Neural cell (in vitro differentiated cells): ENCODE data around the gene ASXL1. TPM values are rescaled to one million over a fixed set of nuclear protein-coding genes. Genes with fewer than 3 reads are reported as not detected.

Experiments used
- H2AFZ ChIP-seq: fragments of 200-600, 300-800 bp; sonication (generic), shearing (Covaris generic); 2 replicates; pipeline ENCODE4 v1.6.0; 2014; ENCODE audit warnings: low read depth, mild to moderate bottlenecking, antibody characterized with exemption, low read length, moderate library complexity
- H3F3A ChIP-seq: fragments of 200-600 bp; shearing (Covaris generic); 2 replicates; pipeline ENCODE4 v1.6.1; 2016; ENCODE audit warnings: mild to moderate bottlenecking, moderate library complexity, mixed read lengths, antibody characterized with exemption, low read length; ENCODE audit not compliant: insufficient read depth, poor library complexity, severe bottlenecking
- H3K27ac ChIP-seq: fragments of 200-600, 300-800 bp; sonication (generic), shearing (Covaris generic); 2 replicates; pipeline ENCODE4 v1.5.1; 2014; ENCODE audit warnings: mild to moderate bottlenecking, low read length, moderate library complexity
- H3K27me3 ChIP-seq: fragments of 300-800, 200-600 bp; sonication (generic), shearing (Covaris generic); 2 replicates; pipeline ENCODE4 v1.6.0; 2014; ENCODE audit warnings: mild to moderate bottlenecking, low read depth, low read length, moderate library complexity; ENCODE audit not compliant: insufficient read depth
- H3K36me3 ChIP-seq: fragments of 300-800, 200-600 bp; sonication (generic), shearing (Covaris generic); 2 replicates; pipeline ENCODE4 v1.5.1; 2014; ENCODE audit warnings: mild to moderate bottlenecking, antibody characterized with exemption, low read length, moderate library complexity; ENCODE audit not compliant: insufficient read depth
- H3K4me2 ChIP-seq: fragments of 300-800, 200-600 bp; sonication (generic), shearing (Covaris generic); 2 replicates; pipeline ENCODE4 v1.6.0; 2014; ENCODE audit warnings: mild to moderate bottlenecking, low read length
- H3K4me3 ChIP-seq: fragments of 300-800, 200-600 bp; sonication (generic), shearing (Covaris generic); 2 replicates; pipeline ENCODE4 v1.5.1; 2014; ENCODE audit warnings: mild to moderate bottlenecking, low read length, moderate library complexity
- H3K79me2 ChIP-seq: fragments of 200-600 bp; shearing (Covaris generic); replicated peaks from 2 replicates; pipeline ENCODE4 v1.6.0; 2014; ENCODE audit warnings: mild to moderate bottlenecking, low read length, moderate library complexity; ENCODE audit not compliant: insufficient read depth
- H3K9ac ChIP-seq: fragments of 300-800, 200-600 bp; sonication (generic), shearing (Covaris generic); 2 replicates; pipeline ENCODE4 v1.6.1; 2016; ENCODE audit warnings: mild to moderate bottlenecking, low read length, mixed read lengths
- H3K9me2 ChIP-seq: fragments of 200-600 bp; shearing (Covaris generic); 2 replicates; pipeline ENCODE4 v1.6.1; 2016; ENCODE audit warnings: mild to moderate bottlenecking, low read length, mixed read lengths; ENCODE audit not compliant: insufficient read depth
- H3K9me3 ChIP-seq: fragments of 200-600, 300-800 bp; sonication (generic), shearing (Covaris generic); 2 replicates; pipeline ENCODE4 v1.6.1; 2016; ENCODE audit warnings: mild to moderate bottlenecking, mixed run types, low read length, moderate library complexity, mixed read lengths
- H4K20me1 ChIP-seq: fragments of 200-600 bp; shearing (Covaris generic); 2 replicates; pipeline ENCODE4 v1.6.1; 2016; ENCODE audit warnings: mild to moderate bottlenecking, mixed run types; ENCODE audit not compliant: insufficient read depth
- CTCF ChIP-seq: fragments of 450-650 bp; IDR thresholded peaks from 2 replicates; pipeline ENCODE4 v1.5.1; 2014; ENCODE audit warnings: antibody characterized with exemption, mild to moderate bottlenecking, moderate library complexity; ENCODE audit not compliant: poor library complexity, severe bottlenecking
- EP300 ChIP-seq: fragments of 450-650 bp; conservative IDR thresholded peaks from 2 replicates; pipeline ENCODE4 v1.6.1; 2014; ENCODE audit warnings: antibody characterized with exemption, mild to moderate bottlenecking, moderate library complexity; ENCODE audit not compliant: poor library complexity, severe bottlenecking
- EZH2 ChIP-seq: fragments of 200-600, 300-800 bp; shearing (Covaris generic), sonication (generic); IDR thresholded peaks from 2 replicates; pipeline ENCODE4 v1.6.1; 2014; ENCODE audit warnings: antibody characterized with exemption, low read length, borderline replicate concordance, mild to moderate bottlenecking; ENCODE audit not compliant: insufficient read depth, poor library complexity, severe bottlenecking
- MXI1 ChIP-seq: fragments of 450-650 bp; conservative IDR thresholded peaks from 2 replicates; pipeline ENCODE4 v1.6.1; 2014; ENCODE audit warnings: antibody characterized with exemption, mild to moderate bottlenecking; ENCODE audit not compliant: poor library complexity, severe bottlenecking
- POLR2AphosphoS5 ChIP-seq: IDR thresholded peaks from 2 replicates; pipeline ENCODE4 v1.6.1; 2012
- RAD21 ChIP-seq: fragments of 450-650 bp; conservative IDR thresholded peaks from 2 replicates; pipeline ENCODE4 v1.6.1; 2014; ENCODE audit warnings: antibody characterized with exemption, mild to moderate bottlenecking, moderate library complexity
- SMC3 ChIP-seq: fragments of 450-650 bp; conservative IDR thresholded peaks from 2 replicates; pipeline ENCODE4 v1.6.1; 2014; ENCODE audit warnings: antibody characterized with exemption, mild to moderate bottlenecking, moderate library complexity; ENCODE audit not compliant: poor library complexity
- TAF1 ChIP-seq: IDR thresholded peaks from 2 replicates; pipeline ENCODE4 v1.6.1; 2012; ENCODE audit warnings: low read depth
- polyA plus RNA-seq: library from polyadenylated mRNA; depleted of rRNA; stranded (reverse); fragments of >200 nt; gene quantifications from 2 replicates; pipeline ENCODE4 v1.2.3, GENCODE V29; 2014
- TF ChIP-seq, protein P1 (sequence below): IDR thresholded peaks from 2 replicates; pipeline ENCODE4 v1.6.1; 2012; ENCODE audit warnings: borderline replicate concordance

Gene ASXL1
- polyA plus RNA-seq, 1 donor from 2014 or later: 45.9 TPM

DNA sequence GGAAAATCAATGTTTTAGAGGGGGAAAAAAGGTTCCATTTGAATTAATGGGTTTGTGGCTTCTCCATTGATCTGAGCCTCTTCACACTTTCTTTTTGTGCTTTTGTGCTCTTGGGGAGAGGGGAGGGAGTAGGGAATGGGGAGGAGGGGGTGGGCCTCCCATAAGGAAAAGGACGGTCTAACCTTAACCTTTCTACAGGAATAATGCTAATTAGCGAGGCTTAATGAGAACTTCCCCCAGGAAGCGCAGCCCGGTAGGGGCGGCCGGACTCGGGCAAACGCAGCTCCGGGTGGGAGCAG lies 124.0 kb downstream of the ASXL1 start:
- peak overlapping the region; percentile 71 for H3K4me2 ChIP-seq
- H4K20me1 ChIP-seq: peaks cover 42% of the 10 kb centered on the region
- H3K4me3 ChIP-seq: peak overlapping the region; percentile 95
- H3K9me2 ChIP-seq: no peaks in the 10 kb centered on the region
- H3F3A ChIP-seq: peaks cover 6% of the 10 kb centered on the region
- H3K9ac ChIP-seq: peak overlapping the region; percentile 83
- no peaks in the 10 kb centered on the region for H3K36me3 ChIP-seq
- peaks cover 57% of the 10 kb centered on the region for H3K79me2 ChIP-seq
- H2AFZ ChIP-seq: no peak overlapping the region
- peak overlapping the region; percentile 78 for H3K27ac ChIP-seq
- H3K9me3 ChIP-seq: no peaks in the 10 kb centered on the region
- no peaks in the 10 kb centered on the region for H3K27me3 ChIP-seq
- no peak for TF ChIP-seq EZH2
- TF ChIP-seq, protein P1, sequence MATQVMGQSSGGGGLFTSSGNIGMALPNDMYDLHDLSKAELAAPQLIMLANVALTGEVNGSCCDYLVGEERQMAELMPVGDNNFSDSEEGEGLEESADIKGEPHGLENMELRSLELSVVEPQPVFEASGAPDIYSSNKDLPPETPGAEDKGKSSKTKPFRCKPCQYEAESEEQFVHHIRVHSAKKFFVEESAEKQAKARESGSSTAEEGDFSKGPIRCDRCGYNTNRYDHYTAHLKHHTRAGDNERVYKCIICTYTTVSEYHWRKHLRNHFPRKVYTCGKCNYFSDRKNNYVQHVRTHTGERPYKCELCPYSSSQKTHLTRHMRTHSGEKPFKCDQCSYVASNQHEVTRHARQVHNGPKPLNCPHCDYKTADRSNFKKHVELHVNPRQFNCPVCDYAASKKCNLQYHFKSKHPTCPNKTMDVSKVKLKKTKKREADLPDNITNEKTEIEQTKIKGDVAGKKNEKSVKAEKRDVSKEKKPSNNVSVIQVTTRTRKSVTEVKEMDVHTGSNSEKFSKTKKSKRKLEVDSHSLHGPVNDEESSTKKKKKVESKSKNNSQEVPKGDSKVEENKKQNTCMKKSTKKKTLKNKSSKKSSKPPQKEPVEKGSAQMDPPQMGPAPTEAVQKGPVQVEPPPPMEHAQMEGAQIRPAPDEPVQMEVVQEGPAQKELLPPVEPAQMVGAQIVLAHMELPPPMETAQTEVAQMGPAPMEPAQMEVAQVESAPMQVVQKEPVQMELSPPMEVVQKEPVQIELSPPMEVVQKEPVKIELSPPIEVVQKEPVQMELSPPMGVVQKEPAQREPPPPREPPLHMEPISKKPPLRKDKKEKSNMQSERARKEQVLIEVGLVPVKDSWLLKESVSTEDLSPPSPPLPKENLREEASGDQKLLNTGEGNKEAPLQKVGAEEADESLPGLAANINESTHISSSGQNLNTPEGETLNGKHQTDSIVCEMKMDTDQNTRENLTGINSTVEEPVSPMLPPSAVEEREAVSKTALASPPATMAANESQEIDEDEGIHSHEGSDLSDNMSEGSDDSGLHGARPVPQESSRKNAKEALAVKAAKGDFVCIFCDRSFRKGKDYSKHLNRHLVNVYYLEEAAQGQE: no peak

DNA sequence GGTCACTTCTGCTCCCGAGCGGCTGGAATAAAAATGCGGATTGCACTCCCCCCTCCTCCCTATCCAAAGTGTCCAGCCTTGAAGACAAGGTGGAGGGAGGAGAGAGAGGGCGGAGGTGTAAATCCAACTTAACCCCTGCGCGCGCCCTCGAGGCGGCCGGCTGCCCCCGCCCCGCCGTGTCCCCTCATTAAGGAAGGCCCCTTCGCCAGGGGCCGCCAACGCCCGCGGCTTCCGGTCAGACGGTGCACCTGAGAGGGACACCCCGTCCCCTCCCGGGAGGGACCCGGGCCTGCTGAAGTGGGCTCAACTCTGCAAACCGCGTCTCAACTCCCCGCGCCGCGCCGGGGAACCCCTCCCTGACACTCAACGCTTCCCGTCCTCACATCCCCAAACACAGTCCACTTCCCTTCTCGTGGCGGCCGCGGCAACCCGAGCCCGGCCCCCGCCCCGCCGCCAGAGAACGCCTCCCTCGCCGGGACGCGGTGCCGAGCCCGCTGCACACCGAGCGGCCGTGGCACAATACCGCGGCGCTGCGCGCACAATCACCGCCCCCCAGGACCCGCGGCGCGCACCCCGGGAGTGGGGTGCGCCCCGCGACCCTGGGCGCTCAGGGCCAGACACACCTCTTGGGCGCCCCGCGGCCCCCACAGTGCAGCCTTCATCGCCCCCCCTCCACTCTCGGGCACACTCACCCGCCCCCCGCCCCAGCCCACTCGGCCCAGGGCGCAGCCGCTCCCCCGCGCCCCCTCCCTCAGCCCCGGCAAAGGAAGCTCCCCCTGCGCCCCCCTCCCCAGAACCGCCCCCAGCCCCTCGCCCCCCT lies 124.5 kb downstream of the ASXL1 start:
- peaks cover 52% of the 10 kb centered on the region for H3K79me2 ChIP-seq
- H2AFZ ChIP-seq: no peak overlapping the region
- H3K27me3 ChIP-seq: no peaks in the 10 kb centered on the region
- H3K9ac ChIP-seq: peak overlapping the region; percentile 83
- H3K27ac ChIP-seq: peak overlapping the region; percentile 78
- H3K4me3 ChIP-seq: peak overlapping the region; percentile 95
- no peaks in the 10 kb centered on the region for H3K9me2 ChIP-seq
- peak overlapping the region; percentile 71 for H3K4me2 ChIP-seq
- no peaks in the 10 kb centered on the region for H3K36me3 ChIP-seq
- peaks cover 6% of the 10 kb centered on the region for H3F3A ChIP-seq
- TF ChIP-seq MXI1 (peak; percentile 45), SMC3 (no peak)
- no peaks in the 10 kb centered on the region for H3K9me3 ChIP-seq
- peaks cover 36% of the 10 kb centered on the region for H4K20me1 ChIP-seq

- Histone ChIP-seq H3K9ac (peak overlapping the region; percentile 99), H3K27ac (peak overlapping the region; percentile 99)
- TF ChIP-seq TAF1: peak; percentile 60
- TF ChIP-seq POLR2AphosphoS5: peak; percentile 86
- no peak for TF ChIP-seq EZH2
- TF ChIP-seq, protein P1: peak; percentile 85
- TF ChIP-seq RAD21: no peak
- TF ChIP-seq CTCF: peak; percentile 10
- no peak for TF ChIP-seq EP300
- peak; percentile 69 for TF ChIP-seq MXI1
- no peak for TF ChIP-seq SMC3
These were observed 125.5 kb downstream of the ASXL1 start for GRCh38 chr20:32483351-32484224.

More at GRCh38 chr20:32483351-32484224, 125.5 kb downstream of the ASXL1 start:
- no peaks in the 10 kb centered on the region for H3K36me3 ChIP-seq
- no peak overlapping the region for H2AFZ ChIP-seq
- H3F3A ChIP-seq: peaks cover 6% of the 10 kb centered on the region
- H3K4me3 ChIP-seq: peak overlapping the region; percentile 96
- H3K9me2 ChIP-seq: no peaks in the 10 kb centered on the region
- peak overlapping the region; percentile 70 for H3K4me2 ChIP-seq
- H4K20me1 ChIP-seq: peaks cover 27% of the 10 kb centered on the region
- H3K79me2 ChIP-seq: peaks cover 42% of the 10 kb centered on the region
- H3K27me3 ChIP-seq: no peaks in the 10 kb centered on the region
- H3K9me3 ChIP-seq: no peaks in the 10 kb centered on the region
